HG02970 (cell line): Measurements from ENCODE around the gene TSPAN31.
"Not testable (repeated sequence)": the region's sequence is repeated elsewhere in the genome, so short reads cannot be mapped to it uniquely, and the experiment has no call there.

Experiments
- ATAC-seq: cut with Tn5 transposase; IDR thresholded peaks from one replicate; pipeline ENCODE4 v1.9.1; 2021; ENCODE audit warnings: mild to moderate bottlenecking, moderate library complexity, moderate number of reproducible peaks; ENCODE audit not compliant: unreplicated experiment, low FRiP score

The TSPAN31 gene

GRCh38 chr12:57765003-57765697 lies 20.3 kb downstream of the TSPAN31 start:
- ATAC-seq: no peak

DNA sequence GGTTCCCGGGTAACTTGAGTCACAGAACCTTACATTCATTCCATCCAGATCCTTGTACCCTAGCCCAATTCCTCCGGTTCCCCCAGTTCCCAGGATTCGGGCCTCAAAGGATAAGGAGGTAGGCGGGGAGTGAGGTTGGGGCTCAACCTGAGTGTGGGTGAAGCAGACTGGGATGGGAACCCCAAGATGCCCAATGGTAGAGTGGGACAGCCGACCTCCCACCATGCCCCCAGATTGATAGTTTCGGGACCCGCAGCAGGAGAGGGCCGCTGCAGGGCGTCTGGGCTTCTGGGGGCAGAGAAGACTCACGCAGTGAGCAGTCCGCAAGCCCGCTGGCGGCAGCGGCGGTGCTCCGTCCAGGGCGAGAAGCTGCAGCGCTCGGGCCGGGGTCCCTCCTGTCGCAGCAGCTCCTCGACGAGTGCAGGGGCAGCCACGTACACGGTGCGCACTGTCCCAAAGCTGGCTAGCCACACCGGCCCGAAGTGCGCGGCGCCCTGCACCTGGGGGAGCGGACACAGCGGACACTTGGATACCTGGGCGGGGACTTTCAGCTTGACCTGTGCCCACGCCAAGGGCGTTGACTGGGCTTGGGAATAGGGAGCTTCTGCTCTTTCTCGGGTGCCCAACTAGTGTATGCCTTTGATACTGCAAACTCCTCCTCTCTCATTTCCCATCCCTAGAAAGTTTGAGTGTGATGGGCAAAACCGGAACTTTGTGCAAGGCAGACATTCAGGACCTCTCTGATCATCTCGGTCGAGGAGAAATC lies 21.0 kb downstream of the TSPAN31 start:
- ATAC-seq: no peak

GRCh38 chr12:57766464-57767304 lies 21.8 kb downstream of the TSPAN31 start, which contains the start of gene CYP27B1:
Gene CYP27B1, minus strand, starts transcription at chr12:57767078. Its CDS starts 37 bp downstream, at chr12:57767041.
- no peak for ATAC-seq

GRCh38 chr12:57767305-57767698 lies 22.5 kb downstream of the TSPAN31 start:
- no peak for ATAC-seq

- no peak for ATAC-seq
Measured at GRCh38 chr12:57767876-57768275, 23.0 kb downstream of the TSPAN31 start.

DNA sequence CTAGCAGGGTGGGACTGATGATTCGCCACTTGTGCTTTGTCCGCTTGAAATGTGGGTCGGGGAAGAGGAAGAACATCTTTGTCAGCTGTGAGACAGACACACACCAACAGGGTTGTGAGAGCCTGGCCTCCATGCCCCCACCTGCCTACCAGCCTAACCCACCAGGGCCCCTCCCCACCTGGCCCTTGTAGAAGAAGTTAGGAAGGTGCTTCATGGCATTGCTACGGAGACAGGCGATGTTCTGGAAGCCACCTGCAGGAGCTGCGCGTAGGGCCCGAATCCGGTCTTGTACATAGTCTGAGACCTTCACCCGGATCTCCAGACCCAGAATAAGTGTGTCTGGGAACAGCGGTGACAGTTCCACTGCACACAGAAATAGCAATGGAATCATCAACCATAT lies 24.8 kb downstream of the TSPAN31 start:
- no peak for ATAC-seq

GRCh38 chr12:57770734-57771133 lies 25.9 kb downstream of the TSPAN31 start:
- ATAC-seq: no peak

GRCh38 chr12:57771236-57771872 lies 26.5 kb downstream of the TSPAN31 start:
- peak; percentile 52 for ATAC-seq

DNA sequence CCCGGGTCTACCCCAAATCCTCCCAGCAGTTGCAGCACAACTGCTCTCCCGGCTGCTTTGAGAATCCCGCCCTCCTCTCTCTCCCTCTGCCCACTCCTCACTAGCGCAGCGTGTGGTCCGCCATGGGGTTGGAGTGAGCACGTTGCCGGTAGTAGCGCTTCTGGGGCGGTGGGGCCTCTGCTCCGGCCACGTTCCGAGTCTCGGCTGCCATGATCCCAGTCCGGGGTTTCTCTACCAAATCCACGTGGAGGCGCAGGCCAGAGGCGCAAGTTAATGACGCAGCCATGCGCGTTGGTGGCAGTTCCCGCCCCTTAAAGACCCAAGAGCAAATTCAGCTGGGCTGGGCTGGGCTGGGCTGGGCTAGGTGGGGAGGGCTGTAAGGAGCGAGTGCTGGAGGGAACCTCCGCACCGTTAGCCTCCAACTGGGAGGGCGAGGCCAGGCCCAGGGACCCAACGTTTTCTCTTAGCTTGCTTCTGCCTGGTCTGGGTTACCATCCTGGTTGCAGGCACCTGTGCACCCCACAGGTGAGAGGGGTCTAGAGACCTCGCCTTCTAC lies 27.1 kb downstream of the TSPAN31 start, which contains the start of gene METTL1:
Gene METTL1 (minus strand): TSS at position 233 of the 556 bp plus-strand sequence. CDS start 22 bp downstream, at position 211.
- peak; percentile 84 for ATAC-seq

DNA sequence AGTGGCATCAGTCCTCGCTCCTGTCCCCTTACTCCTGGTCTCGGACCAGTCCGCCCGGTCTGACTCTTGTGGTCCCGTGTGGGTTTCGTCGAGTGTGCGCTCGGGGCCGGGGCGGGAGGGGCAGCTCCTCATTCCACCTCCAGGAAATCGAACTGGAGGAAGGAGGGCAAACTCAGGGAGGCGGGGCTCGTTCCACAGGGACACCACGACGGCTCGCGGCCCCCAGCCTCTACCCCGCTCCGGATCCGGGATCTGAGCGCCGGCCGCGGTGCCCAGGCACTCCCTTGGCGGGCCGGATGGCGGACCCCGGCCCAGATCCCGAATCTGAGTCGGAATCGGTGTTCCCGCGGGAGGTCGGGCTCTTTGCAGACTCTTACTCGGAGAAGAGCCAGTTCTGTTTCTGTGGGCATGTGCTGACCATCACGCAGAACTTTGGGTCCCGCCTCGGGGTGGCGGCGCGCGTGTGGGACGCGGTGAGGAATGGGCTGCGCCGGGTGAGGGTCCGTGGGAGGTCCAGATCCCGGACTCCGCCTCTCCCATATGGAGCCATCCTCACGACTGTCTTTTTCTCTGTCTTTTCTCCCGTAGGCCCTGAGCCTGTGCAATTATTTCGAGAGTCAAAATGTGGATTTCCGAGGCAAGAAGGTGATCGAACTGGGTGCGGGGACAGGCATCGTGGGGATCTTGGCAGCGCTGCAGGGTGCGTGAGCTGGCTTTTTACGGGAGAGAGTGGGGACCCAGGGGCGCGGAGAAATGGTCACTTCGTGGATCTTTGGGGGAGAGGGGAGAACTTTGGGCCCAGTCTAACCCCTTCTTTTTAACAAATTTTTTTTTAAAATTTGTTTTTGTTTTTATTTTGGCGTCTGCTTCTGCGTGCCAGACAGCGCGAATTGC lies 27.8 kb downstream of the TSPAN31 start, which contains the start of gene EEF1AKMT3:
Gene EEF1AKMT3 (plus strand): TSS at position 186 of the 894 bp plus-strand sequence. CDS start 111 bp downstream, at position 297.
- peak; percentile 5 for ATAC-seq

DNA sequence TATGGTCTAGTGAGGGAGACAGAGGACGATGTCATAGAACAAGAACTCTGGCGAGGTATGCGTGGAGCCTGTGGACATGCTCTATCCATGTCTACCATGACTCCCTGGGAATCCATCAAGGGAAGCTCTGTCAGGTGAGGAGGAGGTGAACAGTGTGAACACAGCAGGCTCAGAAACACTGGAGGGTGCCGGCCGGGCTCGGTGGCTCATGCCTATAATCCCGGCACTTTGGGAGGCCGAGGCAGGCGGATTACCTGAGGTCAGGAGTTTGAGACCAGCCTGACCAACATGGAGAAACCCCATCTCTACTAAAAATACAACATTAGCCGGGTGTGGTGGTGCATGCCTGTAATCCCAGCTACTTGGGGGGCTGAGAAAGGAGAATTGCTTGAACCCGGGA lies 29.8 kb downstream of the TSPAN31 start:
- not testable (repeated sequence) for ATAC-seq

DNA sequence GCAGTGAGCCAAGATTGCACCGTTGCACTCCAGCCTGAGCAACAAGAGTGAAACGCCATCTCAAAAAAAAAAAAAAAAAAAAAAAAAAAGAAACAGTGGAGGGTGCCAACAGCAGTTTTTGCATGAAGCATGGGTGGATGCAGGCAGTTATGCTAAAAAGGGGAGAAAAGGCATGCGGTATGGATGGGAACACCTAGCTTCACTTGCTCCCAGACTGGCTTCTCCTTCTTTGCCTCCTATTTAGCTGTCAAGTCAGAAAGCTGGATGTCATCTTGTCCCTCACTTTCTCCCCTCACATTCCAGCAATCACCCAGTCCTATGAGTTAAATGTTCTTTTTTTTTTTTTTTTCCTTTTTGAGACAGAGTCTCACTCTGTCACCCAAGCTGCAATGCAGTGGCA lies 30.2 kb downstream of the TSPAN31 start:
- ATAC-seq: no peak

DNA sequence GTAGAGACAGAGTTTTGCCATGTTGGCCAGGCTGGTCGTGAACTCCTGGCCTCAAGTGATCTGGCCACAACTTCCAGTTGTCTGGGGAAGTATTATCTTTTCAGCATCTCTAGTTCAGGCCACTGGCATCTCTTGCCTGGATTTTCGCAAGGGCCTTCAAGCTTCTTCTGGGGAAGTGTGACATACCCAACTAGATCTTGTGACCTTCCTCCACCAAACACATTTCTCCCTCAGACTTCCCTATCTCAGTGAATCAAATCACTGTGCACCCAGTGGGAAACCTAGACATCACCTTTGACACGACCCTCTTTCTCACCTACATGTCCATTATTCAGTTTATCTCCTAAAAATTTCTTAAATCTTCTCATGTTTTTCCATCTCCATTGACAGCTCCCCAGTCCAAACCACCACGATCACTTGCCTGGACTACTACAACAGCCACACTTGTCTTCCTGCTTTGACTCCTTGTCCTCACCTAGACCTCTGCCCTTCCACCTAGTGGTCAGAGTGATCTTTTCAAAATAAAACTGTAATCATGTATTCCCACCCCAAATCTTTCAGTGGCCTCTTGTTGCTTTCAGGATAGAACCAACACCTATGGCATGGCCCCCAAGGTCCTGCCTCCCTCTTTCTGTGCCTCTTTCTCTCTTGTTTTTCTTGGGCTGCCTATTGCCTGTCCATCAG lies 30.9 kb downstream of the TSPAN31 start:
- no peak for ATAC-seq

GRCh38 chr12:57776247-57776587 lies 31.4 kb downstream of the TSPAN31 start:
- ATAC-seq: no peak

DNA sequence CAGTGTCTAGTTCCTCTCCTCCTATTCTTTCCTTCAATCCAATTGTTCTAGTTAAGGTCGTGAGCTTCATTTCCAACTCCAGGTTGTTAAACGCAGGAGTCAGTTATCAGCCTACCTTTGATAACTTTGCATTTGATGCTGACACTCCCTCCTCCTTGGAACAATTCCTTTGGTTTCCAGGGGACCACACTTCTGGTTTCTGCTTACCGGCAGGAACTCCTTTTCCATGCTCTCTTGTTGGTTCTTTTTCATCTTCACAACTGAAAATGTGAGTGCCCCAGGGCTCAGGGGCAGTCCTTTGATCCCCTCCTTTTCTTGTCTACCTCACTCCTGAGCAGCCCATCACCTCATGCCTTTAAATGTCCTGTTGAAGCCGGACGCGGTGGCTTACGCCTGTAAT lies 32.5 kb downstream of the TSPAN31 start:
- no peak for ATAC-seq

- ATAC-seq: no peak
Measured at GRCh38 chr12:57777911-57778310, 33.1 kb downstream of the TSPAN31 start.

DNA sequence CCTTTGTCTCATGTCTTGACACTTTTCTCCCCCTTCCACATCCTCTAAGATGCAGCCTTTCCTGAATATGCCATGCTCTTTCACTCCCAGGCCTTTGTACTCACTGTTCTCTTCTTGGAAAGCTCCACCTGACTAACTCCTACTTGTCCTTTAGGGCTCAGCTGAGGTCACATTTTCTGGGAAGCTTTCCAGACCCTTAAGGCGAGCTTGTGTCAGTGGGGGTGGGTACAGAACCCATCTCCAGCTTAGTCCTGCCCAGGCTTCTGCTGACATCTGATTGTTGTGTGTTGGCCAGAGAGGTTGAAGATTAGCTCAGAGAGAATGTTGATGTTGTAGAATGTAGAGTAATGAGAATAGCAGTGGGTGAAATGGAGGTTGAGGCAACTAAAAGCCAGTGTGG lies 34.9 kb downstream of the TSPAN31 start:
- no peak for ATAC-seq

DNA sequence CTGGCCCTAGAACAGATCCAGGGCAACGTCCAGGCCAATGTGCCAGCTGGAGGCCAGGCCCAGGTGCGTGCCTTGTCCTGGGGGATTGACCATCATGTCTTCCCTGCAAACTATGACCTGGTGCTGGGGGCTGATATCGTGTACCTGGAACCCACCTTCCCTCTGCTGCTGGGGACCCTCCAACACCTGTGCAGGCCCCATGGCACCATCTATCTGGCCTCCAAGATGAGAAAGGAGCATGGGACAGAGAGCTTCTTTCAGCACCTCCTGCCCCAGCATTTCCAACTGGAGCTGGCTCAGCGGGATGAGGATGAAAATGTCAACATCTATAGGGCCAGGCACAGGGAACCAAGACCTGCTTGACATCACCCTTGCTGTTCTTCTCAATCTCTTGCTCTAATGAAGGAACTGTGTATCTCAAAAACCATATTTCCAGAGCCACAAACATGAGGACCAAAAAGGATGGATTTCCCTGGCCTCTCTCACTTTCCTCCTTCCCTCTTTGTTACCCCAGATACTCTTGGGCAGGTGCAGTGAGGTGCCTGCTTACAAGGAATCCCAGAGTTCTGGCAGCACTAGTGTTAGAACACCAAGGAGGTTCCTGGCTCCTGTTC lies 35.6 kb downstream of the TSPAN31 start:
- ATAC-seq: no peak
